ENCODE results near the gene LYPD1.

LYPD1 gene

GRCh38 chr2:132640116-132640515 is 29.9 kb downstream of the LYPD1 start:
- Histone ChIP-seq H3K4me3 (ENCODE audit: low read depth, low read length) (no peak overlapping the region), H3K9me3 (ENCODE audit: control insufficient read depth, insufficient read depth, low read depth, low read length) (no peaks in the 10 kb centered on the region), H3K36me3 (ENCODE audit: control insufficient read depth in 2 of 2, insufficient read depth in 1 of 2, low read length in 2 of 2) (peaks cover 0 to 21% of the 10 kb centered on the region in 2 experiments; a peak in 1 of 3 replicates), H3K27ac (ENCODE audit: extremely low read depth, low read depth, low read length) (no peak overlapping the region), H3K4me1 (ENCODE audit: control insufficient read depth, insufficient read depth, low read length) (no peaks in the 10 kb centered on the region)
- TF ChIP-seq ZNF223 (tag by site-specific recombination; IDR thresholded peaks at IDR 0.05) (no peak), ZNF324 (tag by site-specific recombination; IDR thresholded peaks at IDR 0.05) (no peak), PRDM6 (tag by site-specific recombination; IDR thresholded peaks at IDR 0.05) (no peak), ZNF140 (tag by site-specific recombination; IDR thresholded peaks at IDR 0.05) (no peak), ZNF585B (tag by site-specific recombination; IDR thresholded peaks at IDR 0.05) (no peak), AEBP2 (tag by site-specific recombination; IDR thresholded peaks at IDR 0.05; ENCODE audit: borderline replicate concordance) (no peak), ZNF510 (tag by site-specific recombination; IDR thresholded peaks at IDR 0.05; ENCODE audit: insufficient replicate concordance) (no peak), KLF17 (tag by site-specific recombination; IDR thresholded peaks at IDR 0.05) (no peak), ZBTB44 (tag by site-specific recombination; IDR thresholded peaks at IDR 0.05) (no peak), GLI4 (tag by site-specific recombination; IDR thresholded peaks at IDR 0.05) (no peak), HIC1 (tag by site-specific recombination; IDR thresholded peaks at IDR 0.05) (no peak)
- ChIA-PET POLR2A (no interaction called here), CTCF (no interaction called here)

GRCh38 chr2:132638313-132639040 is 31.5 kb downstream of the LYPD1 start:
- no peak overlapping the region for H3K27ac ChIP-seq (ENCODE audit: extremely low read depth, low read depth, low read length)
- ChIA-PET POLR2A (no interaction called here), CTCF (interaction anchor here (1.6 kb wide), 1 partner anchor 92 kb away, joined by 5 read pairs; no protein-coding TSS in a partner anchor)
- peaks cover 0 to 4% of the 10 kb centered on the region in 2 experiments; a peak in 1 of 3 replicates for H3K36me3 ChIP-seq (ENCODE audit: control insufficient read depth in 2 of 2, insufficient read depth in 1 of 2, low read length in 2 of 2)
- no peak overlapping the region for H3K4me3 ChIP-seq (ENCODE audit: low read depth, low read length)
- H3K4me1 ChIP-seq (ENCODE audit: control insufficient read depth, insufficient read depth, low read length): no peaks in the 10 kb centered on the region
- H3K9me3 ChIP-seq (ENCODE audit: control insufficient read depth, insufficient read depth, low read depth, low read length): no peaks in the 10 kb centered on the region
- TF ChIP-seq ZNF596 (tag by site-specific recombination; IDR thresholded peaks at IDR 0.05) (no peak), ZNF600 (tag by site-specific recombination; IDR thresholded peaks at IDR 0.05) (no peak), ZBTB49 (tag by site-specific recombination; IDR thresholded peaks at IDR 0.05; ENCODE audit: low read depth) (no peak), ZNF302 (tag by site-specific recombination; IDR thresholded peaks at IDR 0.05; ENCODE audit: low read depth) (no peak), HOXA7 (CRISPR knock-in tag; IDR thresholded peaks at IDR 0.05; ENCODE audit: borderline replicate concordance) (no peak), IKZF3 (tag by site-specific recombination; IDR thresholded peaks at IDR 0.05) (no peak), ZSCAN16 (tag by site-specific recombination; IDR thresholded peaks at IDR 0.05) (no peak)
